ENCODE measurements around the gene MAPKBP1. TPM values are rescaled to one million over a fixed set of nuclear protein-coding genes. Genes with fewer than 3 reads are reported as not detected.
"Not testable (repeated sequence)": the region's sequence is repeated elsewhere in the genome, so short reads cannot be mapped to it uniquely, and the experiment has no call there.

Gene MAPKBP1
- 13.1 TPM for polyA plus RNA-seq (2013, experiment 1 of 2; ENCODE audit: insufficient read length)
- polyA plus RNA-seq (2013, experiment 2 of 2; ENCODE audit: insufficient read length): 13.8 TPM

GRCh38 chr15:41774062-41774881 is at the start of gene MAPKBP1:
MAPKBP1 (plus strand) TSS chr15:41774484; CDS start chr15:41775276, 792 bp downstream.
- peak; percentile 98 for DNase-seq

- peak; percentile 17 for DNase-seq
These were observed 47.1 kb upstream of the MAPKBP1 start for GRCh38 chr15:41727143-41727542.

- not testable (repeated sequence) for DNase-seq
These were observed 46.2 kb upstream of the MAPKBP1 start for GRCh38 chr15:41728061-41728460.

- no peak for DNase-seq
These were observed 43.7 kb upstream of the MAPKBP1 start for GRCh38 chr15:41730543-41730942.

- no peak for DNase-seq
These were observed 41.8 kb upstream of the MAPKBP1 start for GRCh38 chr15:41732483-41732882.

- peak; percentile 17 for DNase-seq
These were observed 40.2 kb upstream of the MAPKBP1 start for GRCh38 chr15:41734079-41734478.

- no peak for DNase-seq
These were observed 39.2 kb upstream of the MAPKBP1 start for GRCh38 chr15:41735046-41735445.

- DNase-seq: not testable (repeated sequence)
These were observed 38.8 kb upstream of the MAPKBP1 start for GRCh38 chr15:41735492-41735891.

- no peak for DNase-seq
These were observed 27.5 kb upstream of the MAPKBP1 start for GRCh38 chr15:41746802-41747201.

- DNase-seq: no peak
These were observed 18.1 kb upstream of the MAPKBP1 start for GRCh38 chr15:41756198-41756597.

- peak; percentile 76 for DNase-seq
These were observed 1.5 kb upstream of the MAPKBP1 start for GRCh38 chr15:41772720-41773331.

- DNase-seq: no peak
These were observed 954 bp upstream of the MAPKBP1 start for GRCh38 chr15:41773332-41773728.

GRCh38 chr15:41773729-41774061 is 589 bp upstream of the MAPKBP1 start:
- DNase-seq: no peak

GRCh38 chr15:41774882-41775417 is 666 bp downstream of the MAPKBP1 start:
- no peak for DNase-seq

- DNase-seq: no peak
These were observed 1.4 kb downstream of the MAPKBP1 start for GRCh38 chr15:41775651-41776050.

GRCh38 chr15:41777421-41777973 is 3.2 kb downstream of the MAPKBP1 start:
- no peak for DNase-seq

- DNase-seq: no peak
These were observed 4.2 kb downstream of the MAPKBP1 start for GRCh38 chr15:41778521-41778920.

GRCh38 chr15:41779662-41780157 is 5.4 kb downstream of the MAPKBP1 start:
- no peak for DNase-seq

GRCh38 chr15:41780266-41780665 is 6.0 kb downstream of the MAPKBP1 start:
- no peak for DNase-seq

GRCh38 chr15:41780727-41781126 is 6.4 kb downstream of the MAPKBP1 start:
- no peak for DNase-seq

GRCh38 chr15:41782371-41783282 is 8.3 kb downstream of the MAPKBP1 start:
- no peak for DNase-seq

GRCh38 chr15:41783296-41783695 is 9.0 kb downstream of the MAPKBP1 start:
- no peak for DNase-seq

All from fibroblast of skin of abdomen (primary cell).